HG02870 (cell line): ENCODE data around the gene OGG1.
A peak's percentile ranks its signal among the peaks of the same experiment; 100 is the strongest.
"Not testable (repeated sequence)": the region's sequence is repeated elsewhere in the genome, so short reads cannot be mapped to it uniquely, and the experiment has no call there.

ENCODE experiments used
- ATAC-seq: cut with Tn5 transposase; IDR thresholded peaks from one replicate; pipeline ENCODE4 v1.9.1; 2021; ENCODE audit warnings: mild to moderate bottlenecking, moderate library complexity; ENCODE audit not compliant: unreplicated experiment

Gene OGG1

GRCh38 chr3:9760779-9761505 is 11.2 kb downstream of the OGG1 start:
- no peak for ATAC-seq

- ATAC-seq = no peak
Observed at GRCh38 chr3:9761919-9762318, 12.2 kb downstream of the OGG1 start.

- ATAC-seq = no peak
Observed at GRCh38 chr3:9762871-9763270, 13.1 kb downstream of the OGG1 start.

GRCh38 chr3:9765865-9766264 is 16.1 kb downstream of the OGG1 start:
- no peak for ATAC-seq

- no peak for ATAC-seq
Observed at GRCh38 chr3:9767418-9767817, 17.7 kb downstream of the OGG1 start.

- no peak for ATAC-seq
Observed at GRCh38 chr3:9768141-9768775, 18.5 kb downstream of the OGG1 start.

- no peak for ATAC-seq
Observed at GRCh38 chr3:9769012-9769411, 19.3 kb downstream of the OGG1 start.

GRCh38 chr3:9769426-9770275 is 19.9 kb downstream of the OGG1 start, which contains the start of gene CAMK1:
Gene CAMK1, minus strand, starts transcription at chr3:9769947. Its CDS starts 2,198 bp downstream, at chr3:9767749.
- peak; percentile 57 for ATAC-seq

GRCh38 chr3:9770276-9770812 is 20.6 kb downstream of the OGG1 start:
- no peak for ATAC-seq

GRCh38 chr3:9771007-9771406 is 21.3 kb downstream of the OGG1 start:
- ATAC-seq = not testable (repeated sequence)

- no peak for ATAC-seq
Observed at GRCh38 chr3:9776896-9777693, 27.3 kb downstream of the OGG1 start.

GRCh38 chr3:9777694-9778021 is 27.9 kb downstream of the OGG1 start:
- ATAC-seq = no peak

GRCh38 chr3:9778143-9779074 is 28.7 kb downstream of the OGG1 start:
- ATAC-seq = no peak

- ATAC-seq = no peak
Observed at GRCh38 chr3:9779075-9779593, 29.4 kb downstream of the OGG1 start.

- peak; percentile 51 for ATAC-seq
Observed at GRCh38 chr3:9779721-9780457, 30.1 kb downstream of the OGG1 start.

GRCh38 chr3:9780458-9780812 is 30.7 kb downstream of the OGG1 start:
- ATAC-seq = no peak

GRCh38 chr3:9780910-9781309 is 31.2 kb downstream of the OGG1 start:
- ATAC-seq = no peak

- ATAC-seq = no peak
Observed at GRCh38 chr3:9781551-9781950, 31.8 kb downstream of the OGG1 start.
